Measurements from ENCODE around the gene VIT.
"Not testable (repeated sequence)": the region's sequence is repeated elsewhere in the genome, so short reads cannot be mapped to it uniquely, and the experiment has no call there.

Gene VIT

DNA sequence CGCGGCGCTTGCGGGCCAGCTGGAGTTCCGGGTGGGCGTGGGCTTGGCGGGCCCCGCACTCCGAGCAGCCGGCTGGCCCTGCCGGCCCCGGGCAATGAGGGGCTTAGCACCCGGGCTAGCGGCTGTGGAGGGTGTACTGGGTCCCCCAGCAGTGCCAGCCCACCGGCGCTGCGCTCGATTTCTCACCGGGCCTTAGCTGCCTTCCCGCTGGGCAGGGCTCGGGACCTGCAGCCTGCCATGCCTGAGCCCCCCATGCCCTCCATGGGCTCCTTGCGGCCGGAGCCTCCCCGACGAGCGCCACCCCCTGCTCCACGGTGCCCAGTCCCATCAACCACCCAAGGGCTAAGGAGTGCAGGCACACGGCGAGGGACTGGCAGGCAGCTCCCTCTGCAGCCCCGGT, 8.2 kb upstream of the VIT start:
- H3K27me3 ChIP-seq (ENCODE audit: insufficient read depth, low read length); H3K9me3 ChIP-seq (ENCODE audit: low read length); H3K4me3 ChIP-seq (ENCODE audit: low read length); H3K4me1 ChIP-seq (ENCODE audit: insufficient read depth, low read length); H3K36me3 ChIP-seq (ENCODE audit: insufficient read depth, low read length); H2AFZ ChIP-seq (ENCODE audit: low read depth, low read length): not testable (repeated sequence)

DNA sequence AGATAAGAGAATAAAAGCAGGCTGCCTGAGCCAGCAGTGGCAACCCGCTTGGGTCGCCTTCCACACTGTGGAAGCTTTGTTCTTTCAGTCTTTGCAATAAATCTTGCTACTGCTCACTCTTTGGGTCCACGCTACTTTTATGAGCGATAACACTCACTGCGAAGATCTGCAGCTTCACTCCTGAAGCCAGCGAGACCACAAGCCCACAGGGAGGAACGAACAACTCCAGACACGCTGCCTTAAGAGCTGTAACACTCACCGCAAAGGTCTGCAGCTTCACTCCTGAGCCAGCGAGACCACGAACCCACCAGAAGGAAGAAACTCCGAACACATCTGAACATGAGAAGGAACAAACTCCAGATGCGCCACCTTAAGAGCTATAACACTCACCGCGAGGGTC, 7.5 kb upstream of the VIT start:
- H3K9me3 ChIP-seq (ENCODE audit: low read length); H3K4me1 ChIP-seq (ENCODE audit: insufficient read depth, low read length); H2AFZ ChIP-seq (ENCODE audit: low read depth, low read length); H3K36me3 ChIP-seq (ENCODE audit: insufficient read depth, low read length); H3K27me3 ChIP-seq (ENCODE audit: insufficient read depth, low read length); H3K4me3 ChIP-seq (ENCODE audit: low read length): not testable (repeated sequence)

DNA sequence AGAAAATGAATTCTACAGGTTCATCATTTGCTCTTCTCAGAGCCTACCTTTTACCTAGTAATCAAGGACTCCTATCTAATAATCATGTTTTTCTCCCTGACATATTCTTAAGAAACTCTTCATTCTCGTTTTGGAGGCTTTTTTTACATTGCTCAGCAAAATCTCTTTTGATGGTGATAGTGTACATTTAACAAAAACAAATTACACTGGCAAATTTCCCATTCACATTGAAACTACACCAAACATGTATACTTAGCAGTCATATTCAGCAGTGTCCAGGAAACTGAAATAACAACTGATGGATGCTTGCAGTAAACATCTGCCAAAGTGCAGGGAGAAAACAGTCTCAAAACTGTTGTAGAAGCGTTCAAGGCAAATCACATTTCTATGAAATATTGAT, 4.4 kb upstream of the VIT start:
- H2AFZ ChIP-seq (ENCODE audit: low read depth, low read length), result no peak overlapping the region
- no peaks in the 10 kb centered on the region for H3K36me3 ChIP-seq (ENCODE audit: insufficient read depth, low read length)
- H3K9me3 ChIP-seq (ENCODE audit: low read length), result no peaks in the 10 kb centered on the region
- no peak overlapping the region for H3K4me3 ChIP-seq (ENCODE audit: low read length)
- no peaks in the 10 kb centered on the region for H3K27me3 ChIP-seq (ENCODE audit: insufficient read depth, low read length)
- no peaks in the 10 kb centered on the region for H3K4me1 ChIP-seq (ENCODE audit: insufficient read depth, low read length)

DNA sequence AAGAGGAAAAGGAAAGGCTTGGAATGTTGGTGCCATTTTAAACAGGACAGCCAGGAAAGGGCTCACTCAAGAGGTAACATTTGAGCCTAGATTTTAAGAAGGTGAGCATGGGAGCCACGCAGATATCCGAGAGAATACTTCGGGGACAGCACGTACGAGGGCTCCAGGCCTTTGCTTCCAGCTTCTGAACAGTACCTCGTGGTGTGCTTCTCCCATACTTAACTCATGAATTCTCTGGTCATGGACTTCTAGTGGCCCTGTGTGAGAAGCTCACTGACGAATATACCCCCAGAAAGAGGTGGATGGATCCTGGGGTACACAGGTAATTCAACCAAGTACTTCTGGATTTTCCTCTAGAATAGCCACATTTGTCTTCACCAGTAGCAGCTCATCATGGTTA, 2.7 kb upstream of the VIT start:
- Histone ChIP-seq H3K4me1 (ENCODE audit: insufficient read depth, low read length) (no peaks in the 10 kb centered on the region), H2AFZ (ENCODE audit: low read depth, low read length) (no peak overlapping the region), H3K4me3 (ENCODE audit: low read length) (no peak overlapping the region), H3K36me3 (ENCODE audit: insufficient read depth, low read length) (no peaks in the 10 kb centered on the region), H3K9me3 (ENCODE audit: low read length) (no peaks in the 10 kb centered on the region), H3K27me3 (ENCODE audit: insufficient read depth, low read length) (no peaks in the 10 kb centered on the region)

DNA sequence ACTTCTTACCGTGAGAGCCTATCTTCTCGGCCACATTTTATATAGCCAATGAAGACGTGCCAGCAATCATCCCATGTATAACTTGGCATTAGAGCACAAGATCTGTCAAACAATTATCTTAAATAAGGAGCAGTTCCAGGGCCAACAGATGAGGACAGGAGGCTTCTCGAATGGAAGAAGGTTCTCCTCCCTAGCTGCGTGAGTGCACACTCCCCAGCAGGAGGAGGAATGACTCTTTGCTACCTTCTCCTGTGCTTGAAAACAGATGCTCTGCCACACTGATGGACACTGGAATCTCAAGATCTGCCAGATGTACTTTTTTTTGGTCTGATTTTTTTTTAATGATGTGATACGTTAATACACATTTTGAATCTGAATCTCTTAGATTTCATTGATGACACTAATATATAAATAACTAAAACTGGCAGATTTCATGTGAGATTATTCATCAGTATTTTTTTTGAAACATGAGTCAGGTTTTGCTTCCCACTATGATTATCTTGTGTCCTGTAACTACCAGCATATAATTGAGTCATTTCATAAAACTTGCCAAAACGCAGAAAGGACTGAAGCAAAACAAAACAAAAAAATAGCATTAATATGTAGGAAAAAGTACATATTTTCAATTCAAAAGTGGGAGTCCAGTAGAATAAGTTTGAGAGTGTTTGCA, 626 bp upstream of the VIT start:
- H3K4me3 ChIP-seq (ENCODE audit: low read length), result no peak overlapping the region
- no peaks in the 10 kb centered on the region for H3K4me1 ChIP-seq (ENCODE audit: insufficient read depth, low read length)
- no peaks in the 10 kb centered on the region for H3K27me3 ChIP-seq (ENCODE audit: insufficient read depth, low read length)
- no peaks in the 10 kb centered on the region for H3K36me3 ChIP-seq (ENCODE audit: insufficient read depth, low read length)
- no peaks in the 10 kb centered on the region for H3K9me3 ChIP-seq (ENCODE audit: low read length)
- no peak overlapping the region for H2AFZ ChIP-seq (ENCODE audit: low read depth, low read length)

DNA sequence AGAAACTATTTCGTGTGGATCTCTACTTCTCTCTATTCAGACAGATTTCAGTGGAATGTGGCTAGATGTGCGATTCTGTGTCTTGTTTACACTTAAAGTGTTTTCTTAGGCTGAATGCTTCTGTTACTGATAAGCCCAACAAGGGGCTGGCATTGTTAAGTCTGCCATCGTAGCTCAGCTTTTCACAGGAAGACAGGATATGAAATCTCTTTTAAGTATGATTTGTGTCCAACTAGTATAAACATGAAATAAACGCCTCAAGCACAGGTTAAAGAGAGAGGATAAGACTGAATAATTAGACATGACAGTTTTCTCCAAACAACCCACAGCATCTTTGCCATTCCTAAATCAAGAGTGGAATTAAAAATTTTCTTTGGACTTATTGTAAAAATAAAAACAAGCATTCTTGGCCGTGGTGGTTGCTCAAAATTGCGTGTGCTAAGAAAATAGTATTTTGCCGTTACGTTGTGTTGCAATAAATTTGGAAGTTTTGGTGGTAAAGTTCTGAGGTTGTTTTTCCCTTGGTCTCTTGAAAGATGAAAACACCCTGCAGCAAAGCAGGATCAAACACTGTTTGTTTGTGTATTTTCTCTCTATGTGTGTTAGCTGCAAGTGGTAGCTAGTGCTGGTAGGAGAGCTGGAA, 1.0 kb downstream of the VIT start:
- Histone ChIP-seq H3K4me1 (ENCODE audit: insufficient read depth, low read length) (no peaks in the 10 kb centered on the region), H3K27me3 (ENCODE audit: insufficient read depth, low read length) (no peaks in the 10 kb centered on the region), H3K36me3 (ENCODE audit: insufficient read depth, low read length) (no peaks in the 10 kb centered on the region), H3K4me3 (ENCODE audit: low read length) (no peak overlapping the region), H3K9me3 (ENCODE audit: low read length) (no peaks in the 10 kb centered on the region), H2AFZ (ENCODE audit: low read depth, low read length) (no peak overlapping the region)

DNA sequence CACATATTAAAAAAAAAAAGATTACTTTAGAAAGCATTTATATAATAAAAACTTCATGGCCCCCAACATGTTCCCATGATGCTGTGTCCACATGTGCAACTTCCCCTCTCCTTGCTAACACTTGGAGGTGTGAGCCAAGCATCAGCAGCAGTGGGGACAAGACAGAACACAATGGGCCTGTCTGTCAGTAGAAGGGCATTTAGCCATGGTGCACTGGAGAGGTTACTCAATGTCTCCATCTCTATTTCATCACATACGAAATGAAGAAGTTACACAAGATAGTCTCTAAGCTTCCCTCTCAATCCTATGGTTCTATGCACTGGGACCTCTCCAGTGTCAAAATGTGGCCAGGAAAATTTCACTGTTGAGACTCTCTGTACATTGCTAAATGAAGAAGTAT, 2.5 kb downstream of the VIT start:
- H3K4me1 ChIP-seq (ENCODE audit: insufficient read depth, low read length), result no peaks in the 10 kb centered on the region
- H3K36me3 ChIP-seq (ENCODE audit: insufficient read depth, low read length), result no peaks in the 10 kb centered on the region
- no peaks in the 10 kb centered on the region for H3K9me3 ChIP-seq (ENCODE audit: low read length)
- H2AFZ ChIP-seq (ENCODE audit: low read depth, low read length), result no peak overlapping the region
- no peaks in the 10 kb centered on the region for H3K27me3 ChIP-seq (ENCODE audit: insufficient read depth, low read length)
- no peak overlapping the region for H3K4me3 ChIP-seq (ENCODE audit: low read length)

DNA sequence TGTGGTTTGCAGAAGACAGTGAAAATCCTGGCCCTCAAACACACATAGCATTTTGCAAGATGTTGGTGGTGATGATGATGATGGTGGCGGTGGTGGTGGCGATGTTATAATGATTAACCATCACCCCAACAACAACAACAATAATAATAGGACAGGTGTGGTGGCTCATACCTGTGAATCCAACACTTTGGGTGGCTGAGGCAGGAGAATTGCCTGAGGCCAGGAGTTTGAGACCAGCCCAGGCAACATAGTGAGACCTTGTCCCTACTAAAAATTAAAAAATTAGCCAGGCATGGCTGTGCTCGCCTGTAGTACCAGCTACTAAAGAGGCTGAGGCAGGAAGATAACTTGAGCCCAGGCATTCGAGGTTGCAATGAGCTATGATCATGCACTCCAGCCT, 3.8 kb downstream of the VIT start:
- no peaks in the 10 kb centered on the region for H3K27me3 ChIP-seq (ENCODE audit: insufficient read depth, low read length)
- no peak overlapping the region for H3K4me3 ChIP-seq (ENCODE audit: low read length)
- H2AFZ ChIP-seq (ENCODE audit: low read depth, low read length), result no peak overlapping the region
- H3K4me1 ChIP-seq (ENCODE audit: insufficient read depth, low read length), result no peaks in the 10 kb centered on the region
- H3K36me3 ChIP-seq (ENCODE audit: insufficient read depth, low read length), result no peaks in the 10 kb centered on the region
- H3K9me3 ChIP-seq (ENCODE audit: low read length), result no peaks in the 10 kb centered on the region

DNA sequence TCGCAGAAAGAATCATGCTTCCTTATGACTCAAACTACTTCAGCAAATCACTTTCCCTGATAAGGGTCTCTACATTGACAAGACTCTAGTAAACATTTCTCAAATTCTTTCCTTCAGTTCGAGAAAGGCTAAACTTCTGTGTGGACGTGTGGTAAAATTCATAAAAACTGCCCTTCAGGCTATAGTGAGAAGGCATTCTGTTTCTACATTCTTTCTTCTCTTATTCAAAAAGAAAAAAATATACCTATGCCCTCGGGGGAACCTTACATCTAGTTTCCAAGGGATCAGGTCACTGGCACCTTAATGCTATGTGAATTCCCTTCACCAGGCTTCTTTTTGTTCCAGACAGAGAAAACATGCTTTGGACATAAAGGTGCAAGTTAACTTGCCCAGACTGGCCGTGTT, 4.9 kb downstream of the VIT start:
- Histone ChIP-seq H3K27me3 (ENCODE audit: insufficient read depth, low read length) (no peaks in the 10 kb centered on the region), H3K4me1 (ENCODE audit: insufficient read depth, low read length) (no peaks in the 10 kb centered on the region)

DNA sequence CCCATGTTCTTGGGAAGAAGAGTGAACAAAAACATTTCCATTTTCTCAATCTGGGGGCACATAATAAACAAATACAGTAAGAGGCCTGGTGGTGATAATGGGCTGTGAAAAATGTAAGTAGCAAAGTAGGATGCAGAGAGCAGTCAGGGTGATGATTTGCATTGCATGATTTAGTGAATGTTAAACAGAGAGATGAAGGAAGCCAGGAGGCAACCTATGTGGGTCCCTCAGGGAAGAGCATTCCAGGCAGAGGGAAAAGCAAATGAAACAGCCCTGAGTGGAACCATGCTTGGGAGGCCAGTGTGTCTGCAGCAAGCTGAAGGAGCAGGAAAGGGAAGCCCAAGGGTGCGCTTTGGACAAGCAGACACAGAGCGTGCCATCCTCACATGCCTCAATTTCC, 5.4 kb downstream of the VIT start:
- H3K4me1 ChIP-seq (ENCODE audit: insufficient read depth, low read length), result no peaks in the 10 kb centered on the region
- no peak overlapping the region for H3K4me3 ChIP-seq (ENCODE audit: low read length)
- no peaks in the 10 kb centered on the region for H3K9me3 ChIP-seq (ENCODE audit: low read length)
- H3K27me3 ChIP-seq (ENCODE audit: insufficient read depth, low read length), result no peaks in the 10 kb centered on the region
- H3K36me3 ChIP-seq (ENCODE audit: insufficient read depth, low read length), result no peaks in the 10 kb centered on the region
- no peak overlapping the region for H2AFZ ChIP-seq (ENCODE audit: low read depth, low read length)

More for the DNA sequence above, 4.9 kb downstream of the VIT start:
- H3K9me3 ChIP-seq (ENCODE audit: low read length), result no peaks in the 10 kb centered on the region
- H3K4me3 ChIP-seq (ENCODE audit: low read length), result no peak overlapping the region
- H3K36me3 ChIP-seq (ENCODE audit: insufficient read depth, low read length), result no peaks in the 10 kb centered on the region
- no peak overlapping the region for H2AFZ ChIP-seq (ENCODE audit: low read depth, low read length)

DNA sequence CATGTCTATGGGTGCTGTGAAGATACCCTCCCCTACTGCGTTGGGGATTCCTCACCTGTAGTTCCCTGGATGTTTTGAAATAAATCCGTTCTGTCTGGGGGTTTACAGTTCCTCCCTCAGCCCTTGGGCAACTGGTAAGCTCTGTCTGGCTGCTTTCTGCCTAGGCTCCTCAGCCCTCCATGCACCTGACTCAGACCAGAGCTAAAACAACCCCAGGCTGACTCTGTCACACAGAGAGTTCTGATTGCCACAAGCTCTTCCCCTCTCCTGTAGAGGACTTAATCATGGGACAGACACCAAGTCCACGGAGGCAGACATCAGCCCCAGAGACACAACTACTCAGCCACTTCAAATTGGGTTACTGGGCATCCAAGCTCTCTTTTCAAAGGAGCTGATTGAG, 6.3 kb downstream of the VIT start:
- Histone ChIP-seq H3K27me3 (ENCODE audit: insufficient read depth, low read length) (no peaks in the 10 kb centered on the region), H3K4me1 (ENCODE audit: insufficient read depth, low read length) (no peaks in the 10 kb centered on the region), H3K36me3 (ENCODE audit: insufficient read depth, low read length) (no peaks in the 10 kb centered on the region), H3K9me3 (ENCODE audit: low read length) (no peaks in the 10 kb centered on the region), H2AFZ (ENCODE audit: low read depth, low read length) (no peak overlapping the region), H3K4me3 (ENCODE audit: low read length) (no peak overlapping the region)

DNA sequence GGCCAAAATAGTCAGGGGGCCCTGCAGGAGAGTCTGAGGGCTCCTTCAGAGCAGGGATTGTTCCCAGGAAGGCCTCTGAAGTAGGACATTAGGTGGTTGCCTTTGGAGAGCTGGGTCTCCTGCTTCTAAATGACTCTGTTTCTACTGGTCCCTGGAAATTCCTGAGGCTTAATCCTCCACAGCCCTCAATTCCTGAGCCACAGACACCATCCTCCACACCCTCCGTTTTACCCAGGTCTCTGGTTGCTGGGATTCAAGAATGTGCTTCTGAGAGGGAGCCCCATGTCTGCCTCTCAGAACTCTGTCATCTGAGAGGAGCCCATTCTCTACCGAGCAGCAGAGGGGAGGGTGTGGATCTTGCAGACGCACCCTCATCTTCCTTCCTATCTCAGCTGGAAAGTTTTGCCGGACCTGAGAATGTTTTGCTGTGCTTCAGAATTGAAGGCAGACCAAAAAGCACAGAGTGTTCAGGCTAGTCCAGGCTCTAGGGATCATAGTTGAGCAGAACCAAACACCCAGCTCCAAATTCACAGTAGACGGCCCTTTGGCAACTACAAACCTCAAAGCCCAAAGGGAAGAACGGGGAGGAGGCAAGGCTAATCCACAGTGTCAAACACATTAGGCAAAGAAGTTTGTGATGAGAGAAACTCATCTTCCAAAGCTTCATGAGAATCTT, 8.1 kb downstream of the VIT start:
- H3K4me3 ChIP-seq (ENCODE audit: low read length), result no peak overlapping the region

DNA sequence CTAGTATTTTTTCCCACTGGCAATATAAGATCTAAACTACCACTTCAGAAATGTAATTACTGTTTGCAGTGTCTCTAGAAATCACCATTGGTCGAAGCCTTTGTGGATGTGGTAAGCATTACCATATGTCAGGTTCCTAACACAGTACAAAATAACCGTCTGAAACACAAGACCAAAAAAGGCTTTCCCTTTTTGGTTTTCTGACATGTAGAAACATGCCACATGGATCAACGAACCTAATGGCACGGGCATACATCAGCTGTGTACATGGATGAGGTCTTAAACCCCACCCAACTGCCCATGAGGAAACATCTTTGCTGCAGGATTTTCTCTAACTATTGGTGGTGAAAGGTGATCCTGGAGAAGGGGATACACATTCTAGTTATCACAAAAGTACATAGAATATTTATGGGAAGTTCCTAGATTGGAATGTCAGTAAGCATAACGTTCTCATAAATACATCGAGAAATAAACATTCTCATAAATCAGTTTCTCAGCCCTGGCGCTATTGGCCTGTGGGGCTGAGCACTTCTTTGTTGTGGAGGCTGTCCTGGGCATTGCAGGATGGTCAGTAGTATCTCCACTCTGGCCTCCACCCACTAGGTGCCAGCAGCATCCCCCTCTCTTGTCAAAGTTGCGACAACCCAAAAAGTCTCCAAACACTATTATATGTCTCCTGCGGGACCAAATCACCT, 9.0 kb downstream of the VIT start:
- Histone ChIP-seq H3K36me3 (ENCODE audit: insufficient read depth, low read length) (no peaks in the 10 kb centered on the region), H3K9me3 (ENCODE audit: low read length) (no peaks in the 10 kb centered on the region), H3K4me1 (ENCODE audit: insufficient read depth, low read length) (no peaks in the 10 kb centered on the region), H3K27me3 (ENCODE audit: insufficient read depth, low read length) (no peaks in the 10 kb centered on the region), H2AFZ (ENCODE audit: low read depth, low read length) (no peak overlapping the region), H3K4me3 (ENCODE audit: low read length) (no peak overlapping the region)

More for the DNA sequence above, 8.1 kb downstream of the VIT start:
- no peaks in the 10 kb centered on the region for H3K36me3 ChIP-seq (ENCODE audit: insufficient read depth, low read length)
- H3K27me3 ChIP-seq (ENCODE audit: insufficient read depth, low read length), result no peaks in the 10 kb centered on the region
- H3K4me1 ChIP-seq (ENCODE audit: insufficient read depth, low read length), result no peaks in the 10 kb centered on the region
- no peak overlapping the region for H2AFZ ChIP-seq (ENCODE audit: low read depth, low read length)
- no peaks in the 10 kb centered on the region for H3K9me3 ChIP-seq (ENCODE audit: low read length)
